Measurements from ENCODE around the gene CACNA2D3. TPM values are rescaled to one million over a fixed set of nuclear protein-coding genes. Genes with fewer than 3 reads are reported as not detected.

The CACNA2D3 gene
- total and polyA plus RNA-seq, 12 donors = 0.51 to 43.5 (median 19.3) TPM

DNA sequence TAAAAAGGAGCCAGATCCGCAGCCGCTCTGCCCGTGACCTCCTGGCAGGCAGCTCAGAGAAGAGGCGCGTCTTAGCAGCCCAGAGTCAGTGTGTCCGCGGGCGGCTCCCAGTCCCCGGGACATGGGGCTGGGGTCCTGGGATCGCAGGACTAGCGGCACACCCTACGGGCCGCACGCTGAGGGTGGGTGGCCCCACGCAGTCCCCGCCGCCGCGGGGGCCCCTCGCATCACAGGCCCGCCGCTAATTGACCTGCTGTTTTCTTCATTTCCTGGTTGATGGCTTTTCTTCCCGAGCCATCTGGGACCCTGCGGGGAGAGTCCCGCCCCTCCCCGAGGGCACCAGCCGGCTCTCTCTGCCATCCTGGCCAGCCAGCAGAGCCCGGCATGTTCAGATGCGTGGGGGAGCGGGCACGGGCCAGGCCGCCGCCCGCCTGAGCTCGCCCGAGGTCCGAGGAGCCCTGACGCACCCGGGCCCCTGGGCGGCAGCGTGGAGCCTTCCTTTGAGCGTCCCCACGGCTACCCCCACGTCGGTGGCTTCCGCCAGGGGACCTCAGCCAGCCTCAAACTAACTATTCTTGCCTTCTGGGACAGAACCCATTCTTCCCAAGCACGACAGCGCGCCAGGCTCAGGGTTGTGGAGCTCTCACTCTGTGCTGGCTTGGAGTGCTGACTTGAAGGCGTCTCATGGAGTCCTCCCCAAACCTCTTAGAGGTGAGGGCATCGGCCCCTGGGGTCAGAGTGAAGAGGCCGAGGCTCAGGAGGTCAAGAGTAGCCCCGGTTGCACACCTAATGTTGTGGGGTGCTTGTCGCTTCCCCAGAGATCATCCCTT lies 34.6 kb upstream of the CACNA2D3 start:
- TF ChIP-seq, protein P1, sequence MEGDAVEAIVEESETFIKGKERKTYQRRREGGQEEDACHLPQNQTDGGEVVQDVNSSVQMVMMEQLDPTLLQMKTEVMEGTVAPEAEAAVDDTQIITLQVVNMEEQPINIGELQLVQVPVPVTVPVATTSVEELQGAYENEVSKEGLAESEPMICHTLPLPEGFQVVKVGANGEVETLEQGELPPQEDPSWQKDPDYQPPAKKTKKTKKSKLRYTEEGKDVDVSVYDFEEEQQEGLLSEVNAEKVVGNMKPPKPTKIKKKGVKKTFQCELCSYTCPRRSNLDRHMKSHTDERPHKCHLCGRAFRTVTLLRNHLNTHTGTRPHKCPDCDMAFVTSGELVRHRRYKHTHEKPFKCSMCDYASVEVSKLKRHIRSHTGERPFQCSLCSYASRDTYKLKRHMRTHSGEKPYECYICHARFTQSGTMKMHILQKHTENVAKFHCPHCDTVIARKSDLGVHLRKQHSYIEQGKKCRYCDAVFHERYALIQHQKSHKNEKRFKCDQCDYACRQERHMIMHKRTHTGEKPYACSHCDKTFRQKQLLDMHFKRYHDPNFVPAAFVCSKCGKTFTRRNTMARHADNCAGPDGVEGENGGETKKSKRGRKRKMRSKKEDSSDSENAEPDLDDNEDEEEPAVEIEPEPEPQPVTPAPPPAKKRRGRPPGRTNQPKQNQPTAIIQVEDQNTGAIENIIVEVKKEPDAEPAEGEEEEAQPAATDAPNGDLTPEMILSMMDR (IDR thresholded peaks at IDR 0.05) = peak in 1 of 9 donors; percentile 9
- no peak overlapping the region for H3K27ac ChIP-seq
- H3K36me3 ChIP-seq = no peaks in the 10 kb centered on the region
- peaks cover 7 to 64% (median 39%) of the 10 kb centered on the region in 7 donors for H3K27me3 ChIP-seq
- peak overlapping the region in 9 of 10 donors; percentile 26 to 53 (median 34) for H3K4me3 ChIP-seq
- 15 to 17% methylated on average over 54 of the region's 54 CpGs for WGBS, 2 donors
- intact Hi-C loops (cut with DNase I) = no loop called here
- no peaks in the 10 kb centered on the region for H3K9me3 ChIP-seq
- DNase-seq (peak in 1 of 2 donors; percentile 20), ATAC-seq (peak in 4 of 8 donors; percentile 57 to 78 (median 70))
- peaks cover 0 to 5% (median 0%) of the 10 kb centered on the region in 9 donors for H3K4me1 ChIP-seq

DNA sequence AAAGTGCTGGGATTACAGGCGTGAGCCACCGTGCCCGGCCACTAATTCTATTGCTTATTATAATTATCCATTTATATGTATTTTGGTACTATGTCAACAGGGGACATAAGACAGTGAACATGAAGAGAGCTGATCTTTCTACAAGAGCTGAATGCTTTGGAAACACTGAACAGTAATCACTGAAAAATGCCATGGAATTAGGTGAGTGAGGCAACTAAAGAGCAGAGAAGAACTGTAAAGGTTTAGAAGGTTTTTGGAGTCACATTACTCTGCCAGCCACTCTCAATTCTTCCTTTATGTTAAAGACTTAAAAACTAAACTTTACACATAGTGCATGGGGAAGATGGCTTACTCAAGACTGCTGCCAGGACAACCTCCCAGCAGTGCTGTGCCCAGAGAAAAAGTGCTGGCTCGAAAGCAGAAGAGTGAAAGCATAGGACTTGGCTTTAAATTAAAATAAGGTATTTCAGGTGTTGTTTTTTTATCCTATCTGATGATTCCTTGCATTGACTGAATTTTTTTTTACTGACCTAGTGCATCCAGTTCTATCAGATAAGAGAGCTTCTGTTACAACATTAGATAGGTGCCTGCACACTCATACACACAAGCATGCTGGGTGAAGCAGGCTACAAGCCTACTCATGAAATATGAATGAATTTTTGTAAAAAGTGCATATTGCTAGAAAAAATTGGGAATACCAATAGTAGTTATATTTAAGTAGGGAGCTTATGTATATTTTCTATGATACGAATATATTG lies 28.7 kb upstream of the CACNA2D3 start:
- H3K4me3 ChIP-seq = no peak overlapping the region
- WGBS, 2 donors = 80 to 86% methylated on average over 5 of the region's 5 CpGs
- DNase-seq (no peak), ATAC-seq (no peak)
- intact Hi-C loops (cut with DNase I) = no loop called here
- H3K9me3 ChIP-seq = no peaks in the 10 kb centered on the region
- H3K4me1 ChIP-seq = no peaks in the 10 kb centered on the region
- H3K36me3 ChIP-seq = no peaks in the 10 kb centered on the region
- no peak overlapping the region for H3K27ac ChIP-seq
- TF ChIP-seq, protein P1 (IDR thresholded peaks at IDR 0.05) = no peak
- peaks cover 0 to 30% (median 13%) of the 10 kb centered on the region in 7 donors for H3K27me3 ChIP-seq

DNA sequence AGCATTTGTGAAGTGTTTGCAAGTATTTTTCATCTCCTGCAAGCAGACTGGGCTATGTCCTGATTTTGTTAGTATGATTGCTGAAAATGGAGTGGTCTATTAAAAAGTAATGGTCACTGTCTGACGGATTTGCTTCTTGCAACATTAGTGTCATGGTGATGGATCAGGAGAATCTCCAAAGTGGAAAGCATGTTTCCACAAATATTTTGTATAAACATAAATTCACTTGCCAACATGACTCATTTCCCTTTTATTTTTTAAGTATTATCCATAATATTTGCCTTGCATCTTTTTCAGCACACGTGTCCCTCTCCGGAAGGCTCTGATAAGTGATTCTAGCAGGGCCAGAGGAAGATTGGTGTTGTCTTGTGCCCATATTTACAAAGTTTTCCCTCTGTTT lies 27.4 kb upstream of the CACNA2D3 start:
- intact Hi-C loops (cut with DNase I) = no loop called here
- 75 to 77% methylated on average over 3 of the region's 3 CpGs for WGBS, 2 donors

DNA sequence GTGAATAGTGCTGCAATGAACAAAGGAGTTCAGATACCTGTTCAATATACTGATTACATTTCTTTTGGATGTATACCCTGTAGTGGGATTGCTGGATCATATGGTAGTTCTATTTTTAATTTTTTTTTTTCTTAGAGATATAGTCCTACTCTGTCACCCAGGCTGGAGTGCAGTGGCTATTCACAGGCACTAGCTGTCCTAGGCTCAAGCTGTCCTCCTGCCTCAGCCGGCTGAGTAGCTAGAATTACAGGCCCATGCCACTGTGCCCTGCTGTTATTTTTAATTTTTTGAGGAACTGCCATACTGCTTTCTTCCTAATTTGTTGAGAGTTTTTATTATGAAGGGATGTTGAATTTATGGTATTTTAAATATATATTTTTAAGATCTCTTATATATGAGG lies 23.0 kb upstream of the CACNA2D3 start:
- TF ChIP-seq, protein P1 (IDR thresholded peaks at IDR 0.05) = no peak
- WGBS, 2 donors = 56 to 62% methylated on average over 1 of the region's 1 CpG
- Histone ChIP-seq H3K9me3 (no peaks in the 10 kb centered on the region), H3K36me3 (no peaks in the 10 kb centered on the region), H3K27me3 (no peaks in the 10 kb centered on the region), H3K4me3 (no peak overlapping the region), H3K27ac (no peak overlapping the region), H3K4me1 (no peaks in the 10 kb centered on the region)
- ATAC-seq (peak in 2 of 8 donors; percentile 53 to 91), DNase-seq (no peak)
- intact Hi-C loops (cut with DNase I) = no loop called here

More for the DNA sequence above, 27.4 kb upstream of the CACNA2D3 start:
- Histone ChIP-seq H3K4me1 (no peaks in the 10 kb centered on the region), H3K27me3 (peaks cover 0 to 18% (median 2%) of the 10 kb centered on the region in 7 donors), H3K9me3 (no peaks in the 10 kb centered on the region), H3K36me3 (no peaks in the 10 kb centered on the region), H3K4me3 (no peak overlapping the region), H3K27ac (no peak overlapping the region)
- TF ChIP-seq, protein P1 (IDR thresholded peaks at IDR 0.05) = no peak
- DNase-seq (no peak), ATAC-seq (no peak)
